ENCODE results near the gene FAM210B.
A peak's percentile ranks its signal among the peaks of the same experiment; 100 is the strongest.

Gene FAM210B

GRCh38 chr20:56358600-56359211 lies at the start of gene FAM210B:
Gene FAM210B, plus strand, starts transcription at chr20:56358974. Its CDS starts 32 bp downstream, at chr20:56359006.
- H3K4me3 ChIP-seq (ENCODE audit: control insufficient read depth, low read depth, low read length): peak within 1 kb of the TSS; percentile 77
- peak; percentile 85 for DNase-seq (ENCODE audit: low read depth)
- TF ChIP-seq CTCF (conservative IDR thresholded peaks at IDR 0.05; ENCODE audit: control insufficient read depth, insufficient read depth, low read depth, low read length): no peak

- H3K4me3 ChIP-seq (ENCODE audit: control insufficient read depth, low read depth, low read length): no peak overlapping the region
- DNase-seq (ENCODE audit: low read depth): no peak
- TF ChIP-seq CTCF (conservative IDR thresholded peaks at IDR 0.05; ENCODE audit: control insufficient read depth, insufficient read depth, low read depth, low read length): no peak
Measured at GRCh38 chr20:56316051-56316450, 42.7 kb upstream of the FAM210B start.

GRCh38 chr20:56316483-56316882 lies 42.3 kb upstream of the FAM210B start:
- no peak overlapping the region for H3K4me3 ChIP-seq (ENCODE audit: control insufficient read depth, low read depth, low read length)
- no peak for DNase-seq (ENCODE audit: low read depth)
- TF ChIP-seq CTCF (conservative IDR thresholded peaks at IDR 0.05; ENCODE audit: control insufficient read depth, insufficient read depth, low read depth, low read length): no peak

GRCh38 chr20:56322681-56323080 lies 36.1 kb upstream of the FAM210B start:
- no peak overlapping the region for H3K4me3 ChIP-seq (ENCODE audit: control insufficient read depth, low read depth, low read length)
- peak; percentile 32 for DNase-seq (ENCODE audit: low read depth)
- TF ChIP-seq CTCF (conservative IDR thresholded peaks at IDR 0.05; ENCODE audit: control insufficient read depth, insufficient read depth, low read depth, low read length): no peak

- DNase-seq (ENCODE audit: low read depth): no peak
- no peak for TF ChIP-seq CTCF (conservative IDR thresholded peaks at IDR 0.05; ENCODE audit: control insufficient read depth, insufficient read depth, low read depth, low read length)
- no peak overlapping the region for H3K4me3 ChIP-seq (ENCODE audit: control insufficient read depth, low read depth, low read length)
Measured at GRCh38 chr20:56323206-56323605, 35.6 kb upstream of the FAM210B start.

GRCh38 chr20:56323656-56324055 lies 35.1 kb upstream of the FAM210B start:
- TF ChIP-seq CTCF (conservative IDR thresholded peaks at IDR 0.05; ENCODE audit: control insufficient read depth, insufficient read depth, low read depth, low read length): no peak
- no peak for DNase-seq (ENCODE audit: low read depth)
- H3K4me3 ChIP-seq (ENCODE audit: control insufficient read depth, low read depth, low read length): no peak overlapping the region

GRCh38 chr20:56324806-56325205 lies 34.0 kb upstream of the FAM210B start:
- no peak for TF ChIP-seq CTCF (conservative IDR thresholded peaks at IDR 0.05; ENCODE audit: control insufficient read depth, insufficient read depth, low read depth, low read length)
- DNase-seq (ENCODE audit: low read depth): no peak

More at GRCh38 chr20:56324806-56325205, 34.0 kb upstream of the FAM210B start:
- no peak overlapping the region for H3K4me3 ChIP-seq (ENCODE audit: control insufficient read depth, low read depth, low read length)
